Measurements from ENCODE around the gene MERTK. TPM values are rescaled to one million over a fixed set of nuclear protein-coding genes. Genes with fewer than 3 reads are reported as not detected.

Gene MERTK
- total RNA-seq, 2 experiments from 2014 or later = 0.08 to 0.19 TPM

- Mint-ChIP-seq H3K27ac (no peak overlapping the region), H3K27me3 (peaks cover 12% of the 10 kb centered on the region), H3K36me3 (ENCODE audit: low read depth) (no peaks in the 10 kb centered on the region), H3K4me1 (ENCODE audit: low read depth) (no peaks in the 10 kb centered on the region), H3K4me3 (no peak overlapping the region), H3K9me3 (no peaks in the 10 kb centered on the region)
- DNase-seq = no peak
- no peak overlapping the region for H3K27ac ChIP-seq (ENCODE audit: low read depth in 1 of 2, low read length in 2 of 2)
- no peak overlapping the region for H3K4me3 ChIP-seq (ENCODE audit: low read length)
- H3K36me3 ChIP-seq (ENCODE audit: insufficient read depth, low read length) = no peaks in the 10 kb centered on the region
- H3K4me1 ChIP-seq (ENCODE audit: insufficient read depth, low read length) = no peaks in the 10 kb centered on the region
- H3K9me3 ChIP-seq (ENCODE audit: control insufficient read depth in 1 of 2, insufficient read depth in 1 of 2, low read length in 2 of 2) = no peaks in the 10 kb centered on the region
- POLR2A ChIA-PET = no interaction called here
- ATAC-seq (ENCODE audit: poor library complexity) = no peak
- no peaks in the 10 kb centered on the region for H3K27me3 ChIP-seq (ENCODE audit: control insufficient read depth in 1 of 2, insufficient read depth in 2 of 2, low read length in 2 of 2)
- intact Hi-C loops (cut with DNase I, micrococcal nuclease) = no loop called here
- no peak for TF ChIP-seq CTCF (IDR thresholded peaks at IDR 0.05)
- CTCF ChIA-PET = no interaction called here
Measured at GRCh38 chr2:112019569-112019982, 121.2 kb downstream of the MERTK start.

DNA sequence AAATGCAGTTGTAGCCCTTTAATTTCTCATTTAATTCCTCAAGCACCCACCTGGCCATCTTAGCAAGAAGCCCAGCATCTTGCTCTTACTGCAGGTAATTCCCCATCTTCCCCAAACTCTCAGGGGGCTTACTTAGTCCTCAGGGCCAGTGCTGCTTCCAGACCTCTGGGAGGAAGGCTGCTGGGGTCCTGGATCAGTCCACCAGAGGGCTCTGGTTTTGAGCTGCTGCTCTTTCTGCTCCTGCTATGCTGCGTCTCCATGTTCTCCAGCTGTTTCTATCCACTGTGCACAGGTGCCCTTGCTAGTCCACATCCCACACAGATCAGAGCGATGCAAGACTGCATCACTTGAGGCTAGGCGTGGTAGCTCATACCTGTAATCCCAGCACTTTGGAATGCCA lies 122.2 kb downstream of the MERTK start:
- Mint-ChIP-seq H3K4me3 (no peak overlapping the region), H3K9me3 (no peaks in the 10 kb centered on the region), H3K27me3 (peaks cover 12% of the 10 kb centered on the region), H3K27ac (no peak overlapping the region), H3K4me1 (ENCODE audit: low read depth) (no peaks in the 10 kb centered on the region), H3K36me3 (ENCODE audit: low read depth) (no peaks in the 10 kb centered on the region)
- POLR2A ChIA-PET = no interaction called here
- CTCF ChIA-PET = interaction anchor here (0.7 kb wide), 1 partner anchor 76 kb away, joined by 3 read pairs; no protein-coding TSS in a partner anchor
- ATAC-seq (ENCODE audit: poor library complexity) = no peak
- intact Hi-C loops (cut with DNase I, micrococcal nuclease) = no loop called here
- no peak overlapping the region for H3K4me3 ChIP-seq (ENCODE audit: low read length)
- DNase-seq = no peak
- no peaks in the 10 kb centered on the region for H3K9me3 ChIP-seq (ENCODE audit: control insufficient read depth in 1 of 2, insufficient read depth in 1 of 2, low read length in 2 of 2)
- no peaks in the 10 kb centered on the region for H3K27me3 ChIP-seq (ENCODE audit: control insufficient read depth in 1 of 2, insufficient read depth in 2 of 2, low read length in 2 of 2)
- H3K27ac ChIP-seq (ENCODE audit: low read depth in 1 of 2, low read length in 2 of 2) = no peak overlapping the region
- no peaks in the 10 kb centered on the region for H3K4me1 ChIP-seq (ENCODE audit: insufficient read depth, low read length)
- no peak for TF ChIP-seq CTCF (IDR thresholded peaks at IDR 0.05)
- no peaks in the 10 kb centered on the region for H3K36me3 ChIP-seq (ENCODE audit: insufficient read depth, low read length)

DNA sequence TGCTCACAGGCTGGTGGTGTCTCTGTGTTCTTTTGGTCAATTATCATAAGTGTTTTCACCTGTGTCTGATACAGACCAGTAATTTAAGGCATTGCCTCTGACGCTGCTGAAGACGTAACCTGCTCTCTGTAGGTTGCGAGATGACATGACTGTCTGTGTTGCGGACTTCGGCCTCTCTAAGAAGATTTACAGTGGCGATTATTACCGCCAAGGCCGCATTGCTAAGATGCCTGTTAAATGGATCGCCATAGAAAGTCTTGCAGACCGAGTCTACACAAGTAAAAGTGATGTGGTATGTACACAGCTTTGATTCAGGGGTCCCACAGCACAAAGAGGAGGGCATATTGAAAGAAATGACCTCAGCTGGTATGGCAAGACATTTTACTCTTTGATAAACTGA lies 122.9 kb downstream of the MERTK start:
- Histone ChIP-seq H3K9me3 (ENCODE audit: control insufficient read depth in 1 of 2, insufficient read depth in 1 of 2, low read length in 2 of 2) (no peaks in the 10 kb centered on the region), H3K27ac (ENCODE audit: low read depth in 1 of 2, low read length in 2 of 2) (no peak overlapping the region), H3K36me3 (ENCODE audit: insufficient read depth, low read length) (no peaks in the 10 kb centered on the region), H3K4me1 (ENCODE audit: insufficient read depth, low read length) (no peaks in the 10 kb centered on the region), H3K27me3 (ENCODE audit: control insufficient read depth in 1 of 2, insufficient read depth in 2 of 2, low read length in 2 of 2) (no peaks in the 10 kb centered on the region), H3K4me3 (ENCODE audit: low read length) (no peak overlapping the region)
- Mint-ChIP-seq H3K4me3 (no peak overlapping the region), H3K4me1 (ENCODE audit: low read depth) (no peaks in the 10 kb centered on the region), H3K27me3 (peaks cover 11% of the 10 kb centered on the region), H3K36me3 (ENCODE audit: low read depth) (no peaks in the 10 kb centered on the region), H3K9me3 (no peaks in the 10 kb centered on the region), H3K27ac (no peak overlapping the region)
- intact Hi-C loops (cut with DNase I, micrococcal nuclease) = no loop called here
- no peak for DNase-seq
- ChIA-PET CTCF (interaction anchor here (0.7 kb wide), 1 partner anchor 76 kb away, joined by 3 read pairs; no protein-coding TSS in a partner anchor), POLR2A (no interaction called here)
- no peak for ATAC-seq (ENCODE audit: poor library complexity)
- TF ChIP-seq CTCF (IDR thresholded peaks at IDR 0.05) = no peak

All from CD4-positive, alpha-beta T cell (primary cell).